ENCODE measurements around the gene CELF5.

The CELF5 gene

DNA sequence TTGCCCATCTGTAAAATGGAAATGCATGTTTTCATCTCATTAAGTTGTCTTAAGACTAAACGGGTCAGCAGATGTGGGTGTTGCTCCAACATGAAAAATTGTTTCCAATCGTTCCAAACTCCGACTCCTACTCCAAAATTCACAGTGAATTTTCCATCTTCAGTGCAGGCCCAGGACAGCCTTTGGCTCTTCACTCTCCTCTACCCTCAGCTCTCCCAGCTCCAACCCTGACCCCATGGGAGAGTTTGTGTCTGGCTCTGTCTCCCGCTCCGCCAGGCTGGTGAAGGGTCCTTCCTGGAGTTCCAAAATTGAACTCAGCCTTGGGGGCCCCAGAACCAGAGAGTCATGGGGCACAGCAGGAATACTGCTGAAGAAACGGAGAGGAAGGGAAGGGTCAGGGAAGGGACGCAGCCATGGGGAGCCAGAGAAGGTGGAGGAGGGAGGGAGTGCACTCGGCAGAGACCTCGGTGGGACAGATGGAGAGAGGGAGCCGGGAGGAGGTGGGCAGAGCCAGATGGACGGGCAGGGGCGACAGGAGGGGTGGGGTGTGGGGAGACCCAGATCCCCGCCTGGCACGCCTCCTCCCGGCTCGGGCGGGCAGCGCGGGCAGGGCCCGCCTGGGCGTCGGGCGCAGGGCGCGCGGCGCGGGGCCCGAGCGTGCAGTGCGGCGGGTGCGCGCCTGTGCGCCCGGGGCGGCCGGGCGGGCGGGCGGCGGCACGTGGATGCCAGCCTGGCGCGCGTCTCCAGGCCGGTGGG, 45.6 kb downstream of the CELF5 start:
- Histone ChIP-seq H3K27ac (ENCODE audit: low read depth, low read length, poor library complexity, severe bottlenecking) (no peak overlapping the region), H3K9me3 (ENCODE audit: low read length) (peaks cover 2% of the 10 kb centered on the region; the same call in 1 of the 2 replicates), H3K79me2 (ENCODE audit: insufficient read depth, low read length) (no peaks in the 10 kb centered on the region), H3K9ac (ENCODE audit: low read length) (no peak overlapping the region), H3K27me3 (ENCODE audit: insufficient read depth, low read length) (peaks cover 8% of the 10 kb centered on the region; the same call in 1 of the 2 replicates), H4K20me1 (ENCODE audit: insufficient read depth, low read length) (no peaks in the 10 kb centered on the region), H3K36me3 (ENCODE audit: insufficient read depth, low read length) (no peaks in the 10 kb centered on the region), H3K4me2 (ENCODE audit: low read length) (no peak overlapping the region), H3F3A (ENCODE audit: insufficient read depth, low read length) (no peaks in the 10 kb centered on the region), H3K9me2 (ENCODE audit: low read depth, low read length) (no peaks in the 10 kb centered on the region), H3K4me3 (ENCODE audit: low read depth, low read length, poor library complexity, severe bottlenecking) (no peak overlapping the region), H3K4me1 (ENCODE audit: insufficient read depth, low read length, severe bottlenecking) (peaks cover 3% of the 10 kb centered on the region), H2AFZ (ENCODE audit: low read length) (no peak overlapping the region)
- no peak for TF ChIP-seq CTCF (IDR thresholded peaks at IDR 0.05; ENCODE audit: low read length)
- no peak for TF ChIP-seq EZH2 (IDR thresholded peaks at IDR 0.05; ENCODE audit: borderline replicate concordance, low read length)

DNA sequence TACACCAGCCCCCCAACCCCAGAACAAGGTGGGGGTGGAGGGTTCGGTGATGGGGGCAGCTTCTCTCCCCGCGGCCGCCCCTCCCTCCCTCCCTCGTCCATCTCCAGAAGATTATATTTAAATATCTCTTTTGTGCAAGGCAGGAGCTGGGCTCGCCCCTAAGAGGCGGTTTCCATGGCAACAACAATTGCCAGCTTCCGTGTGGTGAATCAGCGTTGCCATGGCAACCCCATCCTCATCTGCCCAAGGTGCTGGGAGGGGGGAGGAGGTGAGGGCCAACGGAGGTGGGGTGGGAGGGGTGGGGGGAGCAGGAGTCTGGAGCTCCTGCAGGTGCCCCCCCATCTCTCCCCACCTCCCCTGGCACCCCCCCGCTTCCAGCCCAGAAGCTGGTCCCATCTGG, 46.4 kb downstream of the CELF5 start:
- H3K4me2 ChIP-seq (ENCODE audit: low read length), result no peak overlapping the region
- no peak overlapping the region for H2AFZ ChIP-seq (ENCODE audit: low read length)
- H3K9me2 ChIP-seq (ENCODE audit: low read depth, low read length), result no peaks in the 10 kb centered on the region
- no peaks in the 10 kb centered on the region for H3F3A ChIP-seq (ENCODE audit: insufficient read depth, low read length)
- H3K4me1 ChIP-seq (ENCODE audit: insufficient read depth, low read length, severe bottlenecking), result peaks cover 5% of the 10 kb centered on the region
- no peaks in the 10 kb centered on the region for H3K9me3 ChIP-seq (ENCODE audit: low read length)
- no peak overlapping the region for H3K9ac ChIP-seq (ENCODE audit: low read length)
- TF ChIP-seq EZH2 (IDR thresholded peaks at IDR 0.05; ENCODE audit: borderline replicate concordance, low read length) (no peak), CTCF (IDR thresholded peaks at IDR 0.05; ENCODE audit: low read length) (no peak)
- H3K79me2 ChIP-seq (ENCODE audit: insufficient read depth, low read length), result no peaks in the 10 kb centered on the region
- peaks cover 5% of the 10 kb centered on the region; the same call in 1 of the 2 replicates for H3K27me3 ChIP-seq (ENCODE audit: insufficient read depth, low read length)
- no peak overlapping the region for H3K27ac ChIP-seq (ENCODE audit: low read depth, low read length, poor library complexity, severe bottlenecking)
- H3K36me3 ChIP-seq (ENCODE audit: insufficient read depth, low read length), result no peaks in the 10 kb centered on the region
- no peaks in the 10 kb centered on the region for H4K20me1 ChIP-seq (ENCODE audit: insufficient read depth, low read length)
- no peak overlapping the region for H3K4me3 ChIP-seq (ENCODE audit: low read depth, low read length, poor library complexity, severe bottlenecking)

DNA sequence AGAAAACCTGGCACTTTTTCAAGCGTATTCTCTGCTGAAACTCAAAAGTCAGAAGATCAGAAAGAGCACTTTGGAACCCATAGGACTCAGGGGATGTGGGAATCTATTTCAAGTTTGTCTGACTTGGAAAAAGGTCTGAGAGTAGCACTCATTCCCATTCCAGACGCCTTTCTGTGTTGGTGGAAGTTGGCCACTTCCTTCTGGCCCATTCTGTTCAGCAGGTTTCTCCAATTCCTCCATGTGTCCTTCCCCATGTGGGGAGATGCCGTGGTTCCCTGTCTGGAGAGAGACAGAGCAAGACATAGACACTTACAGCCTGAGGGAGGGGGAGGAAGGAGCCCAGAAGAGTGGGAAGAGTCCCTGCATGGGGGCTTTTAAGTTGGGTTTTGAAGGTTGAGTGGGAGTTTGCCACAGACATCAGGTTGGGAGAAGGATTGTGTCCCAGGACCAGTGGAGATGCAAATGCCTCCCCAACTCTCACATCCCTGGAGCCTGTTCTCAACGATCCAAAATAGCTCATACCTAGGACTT, 48.0 kb downstream of the CELF5 start:
- Histone ChIP-seq H3F3A (ENCODE audit: insufficient read depth, low read length) (no peaks in the 10 kb centered on the region), H3K4me2 (ENCODE audit: low read length) (no peak overlapping the region), H3K9ac (ENCODE audit: low read length) (no peak overlapping the region), H4K20me1 (ENCODE audit: insufficient read depth, low read length) (no peaks in the 10 kb centered on the region), H3K9me2 (ENCODE audit: low read depth, low read length) (no peaks in the 10 kb centered on the region), H3K9me3 (ENCODE audit: low read length) (no peaks in the 10 kb centered on the region), H3K79me2 (ENCODE audit: insufficient read depth, low read length) (no peaks in the 10 kb centered on the region), H3K4me3 (ENCODE audit: low read depth, low read length, poor library complexity, severe bottlenecking) (no peak overlapping the region), H2AFZ (ENCODE audit: low read length) (no peak overlapping the region), H3K27me3 (ENCODE audit: insufficient read depth, low read length) (peaks cover 5% of the 10 kb centered on the region; the same call in 1 of the 2 replicates), H3K27ac (ENCODE audit: low read depth, low read length, poor library complexity, severe bottlenecking) (no peak overlapping the region), H3K36me3 (ENCODE audit: insufficient read depth, low read length) (no peaks in the 10 kb centered on the region), H3K4me1 (ENCODE audit: insufficient read depth, low read length, severe bottlenecking) (peaks cover 5% of the 10 kb centered on the region)
- TF ChIP-seq EZH2 (IDR thresholded peaks at IDR 0.05; ENCODE audit: borderline replicate concordance, low read length) (no peak), CTCF (IDR thresholded peaks at IDR 0.05; ENCODE audit: low read length) (no peak)
